Stomach (tissue), 9 donors: ENCODE data around the gene PSRC1. TPM values are rescaled to one million over a fixed set of nuclear protein-coding genes. Genes with fewer than 3 reads are reported as not detected.

Source experiments
- DNase-seq, 2 donors: peaks; one replicate each; pipeline versions ENCODE4 v3.0.0 to v3.0.0-alpha.2; 2013 to 2019
- H3K27ac ChIP-seq, 5 donors: fragments of 200-600 bp in 4 of 5; sonication (generic) in 4 of 5; one replicate each; pipeline ENCODE4 v1.5.1; 2013 to 2019; ENCODE audit warnings: mild to moderate bottlenecking in 1 of 5, moderate library complexity in 1 of 5
- H3K27me3 ChIP-seq, 3 donors: fragments of 200-600 bp; sonication (generic); one replicate each; pipeline ENCODE4 v1.5.1; 2017 to 2019; ENCODE audit warnings: mixed run types in 1 of 3
- H3K36me3 ChIP-seq, 4 donors: fragments of 200-600 bp; sonication (generic); 1 replicate in 3 of 4; 2 replicates in 1 of 4; pipeline ENCODE4 v1.5.1; 2016 to 2019
- H3K4me1 ChIP-seq, 4 donors: fragments of 200-600 bp; sonication (generic); one replicate each; pipeline ENCODE4 v1.5.1; 2016 to 2019
- H3K4me3 ChIP-seq, 4 donors: fragments of 200-600 bp; sonication (generic) in 3 of 4; one replicate each; pipeline ENCODE4 v1.5.1; 2016 to 2019; ENCODE audit warnings: mild to moderate bottlenecking in 1 of 4
- H3K9me3 ChIP-seq, 4 donors: fragments of 200-600 bp; sonication (generic); one replicate each; pipeline ENCODE4 v1.5.1; 2016 to 2019
- EP300 ChIP-seq: sonication (generic); formaldehyde crosslinking; IDR thresholded peaks from one replicate; pipeline ENCODE4 v1.6.1; 2017; ENCODE audit warnings: antibody characterized with exemption
- POLR2A ChIP-seq, 4 donors: fragments of 450-650 bp; IDR thresholded peaks; one replicate each; pipeline ENCODE4 v1.6.1; 2016; ENCODE audit warnings: antibody characterized with exemption in 4 of 4, control low read depth in 2 of 4, mild to moderate bottlenecking in 1 of 4, moderate library complexity in 1 of 4
- POLR2AphosphoS5 ChIP-seq, 3 donors: sonication (generic); formaldehyde crosslinking; IDR thresholded peaks; one replicate each; pipeline ENCODE4 v1.6.1; 2016; ENCODE audit warnings: antibody characterized with exemption in 3 of 3
- WGBS, 5 donors: extraction: QIAGEN DNeasy Blood & Tissue Kit in 3 of 5; methylation state at CpG; one replicate each; pipeline versions ENCODE4 v1.1.5 to v1.1.7; 2013 to 2018; 5-methylcytosine and 5-hydroxymethylcytosine counted together
- intact Hi-C: fragments of 100-400 bp; cut with DNase I; formaldehyde crosslinking; loops from one replicate; pipeline ENCODE4 v1.15.1; 2023; ENCODE audit warnings: low total_unique reads
- polyA plus RNA-seq, 3 donors: library from polyadenylated mRNA; stranded (reverse); fragments of 200-250 nt; gene quantifications; one replicate each; pipeline ENCODE4 v1.2.3, GENCODE V29; 2013
- total RNA-seq, 5 donors: library from RNA; depleted of rRNA; stranded (reverse); fragments of >200 nt; gene quantifications; one replicate each; pipeline versions ENCODE4 v1.1.0 to v1.2.3, GENCODE V29; 2014 to 2016
- TF ChIP-seq, protein P1 (sequence below), 7 experiments: fragments of 450-650 bp in 4 of 7; fragments of 200-600 bp in 3 of 7; sonication (generic) in 3 of 7; IDR thresholded peaks; one replicate each; pipeline ENCODE4 v1.5.1; 2016 to 2019; ENCODE audit warnings: antibody characterized with exemption in 7 of 7, control low read depth in 2 of 7, mild to moderate bottlenecking in 1 of 7
- donor health status: healthy with polysubstance abuse.
- donor health status: Bipolar disorder and iron deficiency.
- donor health status: healthy.

Gene PSRC1
- total and polyA plus RNA-seq, 8 donors = 0.29 to 18.7 (median 3.6) TPM; not detected in 1

DNA sequence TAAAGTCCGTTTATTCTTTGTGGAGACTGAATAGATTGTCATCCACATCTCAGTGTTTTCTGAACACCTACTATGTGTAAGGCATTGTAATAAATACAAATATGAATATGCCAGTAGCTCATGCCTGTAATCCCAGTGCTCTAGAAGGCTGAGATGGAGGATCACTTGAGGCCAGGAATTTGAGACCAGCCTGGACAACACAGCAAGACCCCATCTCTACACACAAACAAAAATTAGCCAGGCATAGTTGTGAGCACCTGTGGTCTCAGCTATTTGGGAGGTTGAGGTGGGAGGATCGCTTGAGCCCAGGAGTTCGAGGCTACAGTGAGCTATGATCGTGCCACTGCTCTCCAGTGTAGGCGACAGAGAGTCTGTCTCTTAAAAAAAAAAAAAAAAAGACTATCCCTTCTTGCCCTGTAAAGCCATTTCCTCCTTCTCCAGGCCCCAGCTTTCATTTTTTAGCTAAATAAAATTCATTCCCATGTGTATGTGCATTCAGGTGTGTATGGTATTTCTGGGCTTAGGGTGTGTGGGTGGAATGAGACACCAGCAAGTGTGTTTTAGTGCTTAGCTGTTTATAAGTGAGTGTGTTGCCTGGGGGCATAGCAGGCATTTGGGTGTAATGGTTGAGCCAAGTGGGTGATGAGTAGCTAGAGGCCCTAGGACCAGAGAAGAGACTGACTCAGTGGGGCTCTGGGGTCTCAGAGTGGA is 25.8 kb downstream of the PSRC1 start:
- DNase-seq = no peak
- Histone ChIP-seq H3K36me3 (peaks cover 0 to 34% (median 17%) of the 10 kb centered on the region in 4 donors), H3K4me1 (peaks cover 13 to 35% (median 24%) of the 10 kb centered on the region in 4 donors), H3K9me3 (no peaks in the 10 kb centered on the region), H3K27ac (no peak overlapping the region), H3K4me3 (no peak overlapping the region), H3K27me3 (no peaks in the 10 kb centered on the region)
- 86 to 98% (median 90%) methylated on average over 5 of the region's 5 CpGs for WGBS, 5 donors
- TF ChIP-seq POLR2A (IDR thresholded peaks at IDR 0.05) = no peak
- TF ChIP-seq, protein P1, sequence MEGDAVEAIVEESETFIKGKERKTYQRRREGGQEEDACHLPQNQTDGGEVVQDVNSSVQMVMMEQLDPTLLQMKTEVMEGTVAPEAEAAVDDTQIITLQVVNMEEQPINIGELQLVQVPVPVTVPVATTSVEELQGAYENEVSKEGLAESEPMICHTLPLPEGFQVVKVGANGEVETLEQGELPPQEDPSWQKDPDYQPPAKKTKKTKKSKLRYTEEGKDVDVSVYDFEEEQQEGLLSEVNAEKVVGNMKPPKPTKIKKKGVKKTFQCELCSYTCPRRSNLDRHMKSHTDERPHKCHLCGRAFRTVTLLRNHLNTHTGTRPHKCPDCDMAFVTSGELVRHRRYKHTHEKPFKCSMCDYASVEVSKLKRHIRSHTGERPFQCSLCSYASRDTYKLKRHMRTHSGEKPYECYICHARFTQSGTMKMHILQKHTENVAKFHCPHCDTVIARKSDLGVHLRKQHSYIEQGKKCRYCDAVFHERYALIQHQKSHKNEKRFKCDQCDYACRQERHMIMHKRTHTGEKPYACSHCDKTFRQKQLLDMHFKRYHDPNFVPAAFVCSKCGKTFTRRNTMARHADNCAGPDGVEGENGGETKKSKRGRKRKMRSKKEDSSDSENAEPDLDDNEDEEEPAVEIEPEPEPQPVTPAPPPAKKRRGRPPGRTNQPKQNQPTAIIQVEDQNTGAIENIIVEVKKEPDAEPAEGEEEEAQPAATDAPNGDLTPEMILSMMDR (IDR thresholded peaks at IDR 0.05) = no peak
- no peak for TF ChIP-seq EP300
- TF ChIP-seq POLR2AphosphoS5 (IDR thresholded peaks at IDR 0.05) = no peak
- intact Hi-C loops = no loop called here

DNA sequence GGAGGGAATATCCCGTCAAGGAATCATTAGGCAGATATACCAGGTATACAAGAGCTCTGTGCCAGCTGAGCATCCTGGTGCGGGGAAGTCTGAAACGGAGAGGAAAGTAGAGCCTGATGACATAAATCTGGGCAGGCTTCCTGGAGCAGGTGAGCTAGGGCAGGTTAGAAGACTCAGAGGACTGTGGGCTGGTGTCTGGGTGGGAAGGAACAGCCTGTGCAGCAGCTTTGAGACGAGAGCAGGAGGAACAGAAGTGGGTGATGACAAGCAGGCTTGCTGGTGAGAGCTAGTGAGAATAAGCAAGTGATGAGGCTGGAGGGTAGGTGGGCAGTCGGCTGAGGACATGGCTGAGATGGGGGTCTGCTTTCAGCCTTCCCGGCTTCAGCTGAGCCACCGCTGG is 26.9 kb downstream of the PSRC1 start:
- peaks cover 0 to 27% (median 14%) of the 10 kb centered on the region in 4 donors for H3K36me3 ChIP-seq
- no peaks in the 10 kb centered on the region for H3K9me3 ChIP-seq
- DNase-seq = no peak
- peaks cover 13 to 35% (median 26%) of the 10 kb centered on the region in 4 donors for H3K4me1 ChIP-seq
- no peaks in the 10 kb centered on the region for H3K27me3 ChIP-seq
- 77 to 90% (median 84%) methylated on average over 7 of the region's 7 CpGs for WGBS, 5 donors
- H3K27ac ChIP-seq = no peak overlapping the region
- no peak overlapping the region for H3K4me3 ChIP-seq
- TF ChIP-seq POLR2A (IDR thresholded peaks at IDR 0.05) (no peak), POLR2AphosphoS5 (IDR thresholded peaks at IDR 0.05) (no peak), EP300 (no peak)
- intact Hi-C loops = no loop called here

DNA sequence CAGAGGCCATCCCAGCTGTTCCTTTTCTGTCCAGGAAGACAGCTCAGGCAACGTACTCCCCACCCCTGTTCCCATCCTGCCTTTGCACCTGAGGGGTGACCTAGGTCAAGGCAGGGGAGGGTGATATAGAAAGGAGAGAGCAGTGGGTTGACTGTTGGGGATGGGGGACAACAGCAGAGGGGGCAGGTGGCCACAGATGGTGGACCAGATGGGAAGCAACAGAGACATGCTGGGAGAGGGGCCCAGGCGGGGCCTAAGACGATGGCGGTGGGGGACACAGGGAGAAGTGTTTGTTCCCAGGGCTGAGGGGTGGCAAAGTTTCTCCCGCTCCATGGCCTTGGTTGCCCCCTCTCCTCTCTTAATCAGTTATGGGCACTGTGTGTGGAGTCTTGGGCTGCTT is 27.3 kb downstream of the PSRC1 start:
- peaks cover 13 to 37% (median 28%) of the 10 kb centered on the region in 4 donors for H3K4me1 ChIP-seq
- H3K9me3 ChIP-seq = no peaks in the 10 kb centered on the region
- no peak overlapping the region for H3K27ac ChIP-seq
- no peak for DNase-seq
- intact Hi-C loops = no loop called here
- no peak overlapping the region for H3K4me3 ChIP-seq
- TF ChIP-seq POLR2AphosphoS5 (IDR thresholded peaks at IDR 0.05) (no peak), POLR2A (IDR thresholded peaks at IDR 0.05) (no peak), EP300 (no peak)
- TF ChIP-seq, protein P1 (IDR thresholded peaks at IDR 0.05) = no peak
- peaks cover 0 to 23% (median 12%) of the 10 kb centered on the region in 4 donors for H3K36me3 ChIP-seq
- H3K27me3 ChIP-seq = peaks cover 0 to 2% (median 0%) of the 10 kb centered on the region in 3 donors
- 85 to 92% (median 89%) methylated on average over 5 of the region's 5 CpGs for WGBS, 5 donors

DNA sequence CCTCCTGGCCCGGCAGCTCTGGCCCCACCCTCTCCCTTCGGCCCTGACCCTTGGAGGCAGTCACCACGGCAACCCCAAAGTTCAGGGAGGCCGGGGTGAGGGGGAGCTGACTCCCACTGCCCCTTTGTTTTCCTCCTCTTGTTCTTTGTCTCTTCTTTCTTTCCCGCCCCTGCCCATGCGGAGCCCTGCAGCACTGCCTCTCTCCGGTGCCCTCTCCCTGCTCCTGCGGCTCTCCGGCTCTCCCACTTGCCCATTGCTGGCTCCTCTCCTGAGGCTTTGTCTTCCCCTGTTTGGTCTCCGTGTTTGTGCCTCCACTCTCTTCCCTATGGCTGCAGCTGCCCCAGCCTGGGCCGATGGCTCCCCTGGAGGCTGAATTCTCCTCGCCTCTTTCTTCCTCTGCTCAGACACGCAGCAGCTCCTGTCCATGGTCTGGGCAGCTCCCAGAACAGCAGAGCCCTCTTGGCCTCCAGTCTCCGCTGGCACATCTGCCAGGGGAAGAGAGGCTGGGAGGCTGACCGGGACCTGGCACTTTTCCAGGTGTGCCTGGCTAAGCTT is 27.8 kb downstream of the PSRC1 start:
- DNase-seq = no peak
- peaks cover 0 to 20% (median 10%) of the 10 kb centered on the region in 4 donors for H3K36me3 ChIP-seq
- H3K27me3 ChIP-seq = peaks cover 0 to 7% (median 3%) of the 10 kb centered on the region in 3 donors
- 47 to 66% (median 62%) methylated on average over 15 of the region's 15 CpGs for WGBS, 5 donors
- H3K4me1 ChIP-seq = peaks cover 15 to 42% (median 33%) of the 10 kb centered on the region in 4 donors
- TF ChIP-seq EP300 (no peak), POLR2AphosphoS5 (IDR thresholded peaks at IDR 0.05) (no peak), POLR2A (IDR thresholded peaks at IDR 0.05) (no peak)
- TF ChIP-seq, protein P1 (IDR thresholded peaks at IDR 0.05) = no peak
- no peaks in the 10 kb centered on the region for H3K9me3 ChIP-seq
- H3K27ac ChIP-seq = peak overlapping the region in 3 of 5 donors; percentile 24 to 80 (median 54)
- intact Hi-C loops = no loop called here
- no peak overlapping the region for H3K4me3 ChIP-seq
